Osteocyte (in vitro differentiated cells): Measurements from ENCODE around the gene DMD. TPM values are rescaled to one million over a fixed set of nuclear protein-coding genes. Genes with fewer than 3 reads are reported as not detected.

Source experiments
- DNase-seq: peaks from one replicate; pipeline ENCODE4 v3.0.0; 2021; ENCODE audit warnings: mixed read lengths; ENCODE audit not compliant: unreplicated experiment; ENCODE audit errors: extremely low spot score
- H3K27ac Mint-ChIP-seq: one replicate; pipeline ENCODE4 v1.8.0; 2021; ENCODE audit warnings: mild to moderate bottlenecking, mixed read lengths; ENCODE audit not compliant: unreplicated experiment
- H3K27me3 Mint-ChIP-seq: one replicate; pipeline ENCODE4 v1.8.0; 2021; ENCODE audit warnings: mixed read lengths; ENCODE audit not compliant: unreplicated experiment
- H3K36me3 Mint-ChIP-seq: one replicate; pipeline ENCODE4 v1.8.0; 2021; ENCODE audit warnings: mixed read lengths; ENCODE audit not compliant: unreplicated experiment
- H3K4me1 Mint-ChIP-seq: one replicate; pipeline ENCODE4 v1.8.0; 2021; ENCODE audit warnings: mixed read lengths; ENCODE audit not compliant: unreplicated experiment
- H3K4me3 Mint-ChIP-seq: one replicate; pipeline ENCODE4 v1.8.0; 2021; ENCODE audit warnings: mild to moderate bottlenecking, moderate library complexity, mixed read lengths; ENCODE audit not compliant: unreplicated experiment
- H3K9me3 Mint-ChIP-seq: one replicate; pipeline ENCODE4 v1.8.0; 2021; ENCODE audit warnings: mixed read lengths; ENCODE audit not compliant: unreplicated experiment
- CTCF ChIP-seq: fragments of 200-600 bp; sonication (generic); IDR thresholded peaks from 2 replicates; pipeline ENCODE4 v1.5.0; 2021; ENCODE audit warnings: antibody characterized with exemption, mild to moderate bottlenecking, moderate library complexity
- total RNA-seq: library from RNA; stranded (reverse); gene quantifications from 2 replicates; pipeline ENCODE4 v1.2.1, GENCODE V29; 2021

Gene DMD
- total RNA-seq, 1 donor from 2014 or later = 317 TPM

GRCh38 chrX:32687379-32687778, 524.0 kb downstream of the DMD start:
- no peak overlapping the region for H3K27ac Mint-ChIP-seq
- H3K4me3 Mint-ChIP-seq = no peak overlapping the region
- DNase-seq = no peak
- H3K36me3 Mint-ChIP-seq = no peaks in the 10 kb centered on the region
- peaks cover 3% of the 10 kb centered on the region for H3K9me3 Mint-ChIP-seq
- H3K4me1 Mint-ChIP-seq = no peaks in the 10 kb centered on the region
- no peak for TF ChIP-seq CTCF
- no peaks in the 10 kb centered on the region for H3K27me3 Mint-ChIP-seq

GRCh38 chrX:32678487-32678886, 532.9 kb downstream of the DMD start:
- H3K36me3 Mint-ChIP-seq = no peaks in the 10 kb centered on the region
- no peak overlapping the region for H3K27ac Mint-ChIP-seq
- H3K4me3 Mint-ChIP-seq = no peak overlapping the region
- H3K4me1 Mint-ChIP-seq = no peaks in the 10 kb centered on the region
- no peak for TF ChIP-seq CTCF
- no peak for DNase-seq
- H3K9me3 Mint-ChIP-seq = no peaks in the 10 kb centered on the region
- peaks cover 4% of the 10 kb centered on the region for H3K27me3 Mint-ChIP-seq

- no peaks in the 10 kb centered on the region for H3K36me3 Mint-ChIP-seq
- DNase-seq = no peak
- no peak overlapping the region for H3K4me3 Mint-ChIP-seq
- no peaks in the 10 kb centered on the region for H3K9me3 Mint-ChIP-seq
- no peak overlapping the region for H3K27ac Mint-ChIP-seq
- H3K27me3 Mint-ChIP-seq = peaks cover 4% of the 10 kb centered on the region
- TF ChIP-seq CTCF = peak; percentile 45
- no peaks in the 10 kb centered on the region for H3K4me1 Mint-ChIP-seq
These were observed 538.2 kb downstream of the DMD start for GRCh38 chrX:32673193-32673592.

GRCh38 chrX:32662516-32662915, 548.8 kb downstream of the DMD start:
- no peak for DNase-seq
- no peak overlapping the region for H3K4me3 Mint-ChIP-seq
- H3K36me3 Mint-ChIP-seq = no peaks in the 10 kb centered on the region
- H3K9me3 Mint-ChIP-seq = no peaks in the 10 kb centered on the region
- TF ChIP-seq CTCF = no peak
- H3K27ac Mint-ChIP-seq = no peak overlapping the region
- H3K27me3 Mint-ChIP-seq = no peaks in the 10 kb centered on the region
- no peaks in the 10 kb centered on the region for H3K4me1 Mint-ChIP-seq

GRCh38 chrX:32644476-32645245, 566.7 kb downstream of the DMD start:
- no peak overlapping the region for H3K4me3 Mint-ChIP-seq
- no peak for TF ChIP-seq CTCF
- no peak for DNase-seq
- H3K27ac Mint-ChIP-seq = no peak overlapping the region
- no peaks in the 10 kb centered on the region for H3K36me3 Mint-ChIP-seq
- H3K4me1 Mint-ChIP-seq = no peaks in the 10 kb centered on the region
- H3K27me3 Mint-ChIP-seq = no peaks in the 10 kb centered on the region
- no peaks in the 10 kb centered on the region for H3K9me3 Mint-ChIP-seq
